ENCODE measurements around the gene GNB1.
"Not testable (repeated sequence)": the region's sequence is repeated elsewhere in the genome, so short reads cannot be mapped to it uniquely, and the experiment has no call there.

GNB1 gene

GRCh38 chr1:1874901-1875300 lies 16.0 kb downstream of the GNB1 start:
- DNase-seq = no peak
- in situ Hi-C loops (cut with HindIII; ENCODE audit: low pct_ligation_motif_present, low pct_unique_long_range_greater_than_20kb, low sequenced_read_pairs) = no loop called here

GRCh38 chr1:1873186-1873585 lies 17.7 kb downstream of the GNB1 start:
- DNase-seq = no peak

GRCh38 chr1:1872329-1872994 lies 18.4 kb downstream of the GNB1 start:
- in situ Hi-C loops (cut with HindIII; ENCODE audit: low pct_ligation_motif_present, low pct_unique_long_range_greater_than_20kb, low sequenced_read_pairs) = no loop called here
- no peak for DNase-seq

More at GRCh38 chr1:1873186-1873585, 17.7 kb downstream of the GNB1 start:
- in situ Hi-C loops (cut with HindIII; ENCODE audit: low pct_ligation_motif_present, low pct_unique_long_range_greater_than_20kb, low sequenced_read_pairs) = no loop called here

GRCh38 chr1:1869469-1869868 lies 21.4 kb downstream of the GNB1 start:
- in situ Hi-C loops (cut with HindIII; ENCODE audit: low pct_ligation_motif_present, low pct_unique_long_range_greater_than_20kb, low sequenced_read_pairs) = no loop called here
- no peak for DNase-seq

- in situ Hi-C loops (cut with HindIII; ENCODE audit: low pct_ligation_motif_present, low pct_unique_long_range_greater_than_20kb, low sequenced_read_pairs) = no loop called here
- no peak for DNase-seq
Observed at GRCh38 chr1:1867164-1867563, 23.7 kb downstream of the GNB1 start.

- in situ Hi-C loops (cut with HindIII; ENCODE audit: low pct_ligation_motif_present, low pct_unique_long_range_greater_than_20kb, low sequenced_read_pairs) = no loop called here
- no peak for DNase-seq
Observed at GRCh38 chr1:1862905-1863547, 27.9 kb downstream of the GNB1 start.

GRCh38 chr1:1861761-1862310 lies 29.1 kb downstream of the GNB1 start:
- DNase-seq; in situ Hi-C loops (cut with HindIII; ENCODE audit: low pct_ligation_motif_present, low pct_unique_long_range_greater_than_20kb, low sequenced_read_pairs): not testable (repeated sequence)

GRCh38 chr1:1861339-1861730 lies 29.6 kb downstream of the GNB1 start:
- in situ Hi-C loops (cut with HindIII; ENCODE audit: low pct_ligation_motif_present, low pct_unique_long_range_greater_than_20kb, low sequenced_read_pairs) = no loop called here
- DNase-seq = no peak

- in situ Hi-C loops (cut with HindIII; ENCODE audit: low pct_ligation_motif_present, low pct_unique_long_range_greater_than_20kb, low sequenced_read_pairs); DNase-seq: not testable (repeated sequence)
Observed at GRCh38 chr1:1859970-1860697, 30.8 kb downstream of the GNB1 start.

- in situ Hi-C loops (cut with HindIII; ENCODE audit: low pct_ligation_motif_present, low pct_unique_long_range_greater_than_20kb, low sequenced_read_pairs) = no loop called here
- no peak for DNase-seq
Observed at GRCh38 chr1:1858382-1859086, 32.4 kb downstream of the GNB1 start.

GRCh38 chr1:1857096-1857703 lies 33.7 kb downstream of the GNB1 start:
- no peak for DNase-seq
- in situ Hi-C loops (cut with HindIII; ENCODE audit: low pct_ligation_motif_present, low pct_unique_long_range_greater_than_20kb, low sequenced_read_pairs) = no loop called here

GRCh38 chr1:1856161-1856560 lies 34.7 kb downstream of the GNB1 start:
- DNase-seq; in situ Hi-C loops (cut with HindIII; ENCODE audit: low pct_ligation_motif_present, low pct_unique_long_range_greater_than_20kb, low sequenced_read_pairs): not testable (repeated sequence)

GRCh38 chr1:1853593-1854257 lies 37.2 kb downstream of the GNB1 start:
- in situ Hi-C loops (cut with HindIII; ENCODE audit: low pct_ligation_motif_present, low pct_unique_long_range_greater_than_20kb, low sequenced_read_pairs) = no loop called here
- DNase-seq = no peak

GRCh38 chr1:1852619-1853414 lies 38.1 kb downstream of the GNB1 start:
- DNase-seq = no peak
- in situ Hi-C loops (cut with HindIII; ENCODE audit: low pct_ligation_motif_present, low pct_unique_long_range_greater_than_20kb, low sequenced_read_pairs) = no loop called here

GRCh38 chr1:1847890-1848289 lies 43.0 kb downstream of the GNB1 start:
- no peak for DNase-seq
- in situ Hi-C loops (cut with HindIII; ENCODE audit: low pct_ligation_motif_present, low pct_unique_long_range_greater_than_20kb, low sequenced_read_pairs) = no loop called here

- DNase-seq = no peak
- in situ Hi-C loops (cut with HindIII; ENCODE audit: low pct_ligation_motif_present, low pct_unique_long_range_greater_than_20kb, low sequenced_read_pairs) = no loop called here
Observed at GRCh38 chr1:1847061-1847850, 43.6 kb downstream of the GNB1 start.

Measured in ACHN (cell line).